Measurements from ENCODE around the gene MUC5AC.

GRCh38 chr11:1202154-1202775, 44.5 kb downstream of the MUC5AC start:
- TF ChIP-seq, protein P1, sequence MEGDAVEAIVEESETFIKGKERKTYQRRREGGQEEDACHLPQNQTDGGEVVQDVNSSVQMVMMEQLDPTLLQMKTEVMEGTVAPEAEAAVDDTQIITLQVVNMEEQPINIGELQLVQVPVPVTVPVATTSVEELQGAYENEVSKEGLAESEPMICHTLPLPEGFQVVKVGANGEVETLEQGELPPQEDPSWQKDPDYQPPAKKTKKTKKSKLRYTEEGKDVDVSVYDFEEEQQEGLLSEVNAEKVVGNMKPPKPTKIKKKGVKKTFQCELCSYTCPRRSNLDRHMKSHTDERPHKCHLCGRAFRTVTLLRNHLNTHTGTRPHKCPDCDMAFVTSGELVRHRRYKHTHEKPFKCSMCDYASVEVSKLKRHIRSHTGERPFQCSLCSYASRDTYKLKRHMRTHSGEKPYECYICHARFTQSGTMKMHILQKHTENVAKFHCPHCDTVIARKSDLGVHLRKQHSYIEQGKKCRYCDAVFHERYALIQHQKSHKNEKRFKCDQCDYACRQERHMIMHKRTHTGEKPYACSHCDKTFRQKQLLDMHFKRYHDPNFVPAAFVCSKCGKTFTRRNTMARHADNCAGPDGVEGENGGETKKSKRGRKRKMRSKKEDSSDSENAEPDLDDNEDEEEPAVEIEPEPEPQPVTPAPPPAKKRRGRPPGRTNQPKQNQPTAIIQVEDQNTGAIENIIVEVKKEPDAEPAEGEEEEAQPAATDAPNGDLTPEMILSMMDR (IDR thresholded peaks at IDR 0.05): no peak; the same call in 1 of the 2 replicates
- TF ChIP-seq CREB1 (CRISPR knock-in tag; IDR thresholded peaks at IDR 0.05) (no peak), GRHL2 (CRISPR knock-in tag; IDR thresholded peaks at IDR 0.05; ENCODE audit: insufficient replicate concordance, severe bottlenecking) (no peak), IRF2 (CRISPR knock-in tag; IDR thresholded peaks at IDR 0.05; ENCODE audit: borderline replicate concordance, low read depth) (no peak), RELA (CRISPR knock-in tag; IDR thresholded peaks at IDR 0.05; ENCODE audit: borderline replicate concordance) (no peak), SP1 (CRISPR knock-in tag; conservative IDR thresholded peaks at IDR 0.05) (no peak)
